K562 (cell line): ENCODE results near the gene ZBTB7A. TPM values are rescaled to one million over a fixed set of nuclear protein-coding genes. Genes with fewer than 3 reads are reported as not detected.

Source experiments
- BHLHE40 ChIP-seq: IDR thresholded peaks from 2 replicates; pipeline ENCODE4 v1.6.1; 2011; ENCODE audit warnings: low read length, improper control_type of control experiment
- CREB5 ChIP-seq: fragments of 250-450 bp; sonication (Bioruptor Pico); IDR thresholded peaks from 2 replicates; pipeline ENCODE4 v1.5.0; 2020; ENCODE audit warnings: mild to moderate bottlenecking
- DACH1 ChIP-seq: fragments of 450-650 bp; IDR thresholded peaks from 2 replicates; pipeline ENCODE4 v1.6.1; 2018; ENCODE audit not compliant: partially characterized antibody
- DPF2 ChIP-seq: fragments of 450-650 bp; IDR thresholded peaks from 2 replicates; pipeline ENCODE4 v1.6.1; 2016
- E2F6 ChIP-seq, 2 experiments: IDR thresholded peaks; 2 replicates each; pipeline ENCODE4 v1.6.1; 2011; ENCODE audit warnings: borderline replicate concordance in 1 of 2, control low read depth in 1 of 2, low read depth in 1 of 2, low read length in 1 of 2, mild to moderate bottlenecking in 1 of 2, mixed read lengths in 1 of 2, moderate library complexity in 1 of 2; ENCODE audit not compliant: insufficient read depth in 1 of 2, insufficient read length in 1 of 2, poor library complexity in 1 of 2, severe bottlenecking in 1 of 2; ENCODE audit errors: extremely low read depth in 1 of 2
- FOXA1 ChIP-seq: fragments of 450-650 bp; IDR thresholded peaks from 2 replicates; pipeline ENCODE4 v1.6.1; 2016; ENCODE audit warnings: mild to moderate bottlenecking, borderline replicate concordance
- HNRNPK ChIP-seq: fragments of 200-400 bp; formaldehyde crosslinking; IDR thresholded peaks from one replicate; pipeline ENCODE4 v1.6.1; 2018; ENCODE audit warnings: mild to moderate bottlenecking, low read depth, low read length; ENCODE audit not compliant: poor library complexity, severe bottlenecking
- KLF6 ChIP-seq: fragments of 250-450 bp; sonication (Bioruptor Pico); IDR thresholded peaks from 2 replicates; pipeline ENCODE4 v1.4.0; 2020; ENCODE audit warnings: mild to moderate bottlenecking, moderate library complexity, borderline replicate concordance
- NFYB ChIP-seq: IDR thresholded peaks from 2 replicates; pipeline ENCODE4 v1.6.1; 2011; ENCODE audit warnings: mild to moderate bottlenecking, moderate library complexity; ENCODE audit not compliant: insufficient read length; ENCODE audit errors: extremely low read depth
- PRDM10 ChIP-seq: fragments of 450-650 bp; IDR thresholded peaks from 2 replicates; pipeline ENCODE4 v1.6.1; 2018; ENCODE audit not compliant: partially characterized antibody
- RB1 ChIP-seq: fragments of 450-650 bp; IDR thresholded peaks from 2 replicates; pipeline ENCODE4 v1.6.1; 2017; ENCODE audit warnings: low read depth, mild to moderate bottlenecking
- TBP ChIP-seq: optimal IDR thresholded peaks from 2 replicates; pipeline ENCODE3; 2011; ENCODE audit warnings: low read depth, low read length, improper control_type of control experiment
- THAP12 ChIP-seq: fragments of 250-450 bp; sonication (Bioruptor Pico); IDR thresholded peaks from 2 replicates; pipeline ENCODE4 v1.9.0; 2021; ENCODE audit warnings: mild to moderate bottlenecking, inconsistent platforms
- THAP7 ChIP-seq: fragments of 250-450 bp; sonication (Bioruptor Pico); IDR thresholded peaks from 2 replicates; pipeline ENCODE4 v1.5.0; 2021
- ZEB2 ChIP-seq: fragments of 450-650 bp; IDR thresholded peaks from 2 replicates; pipeline ENCODE4 v1.6.1; 2016
- ZNF583 ChIP-seq: fragments of 250-450 bp; sonication (Bioruptor Pico); IDR thresholded peaks from 2 replicates; pipeline ENCODE4 v1.4.0; 2020
- ZNF644 ChIP-seq: fragments of 200-800 bp; sonication (Bioruptor generic); IDR thresholded peaks from 2 replicates; pipeline ENCODE4 v1.6.1; 2016; ENCODE audit warnings: low read depth, missing genetic modification characterization, missing compliant biosample characterization
- ZNF717 ChIP-seq: fragments of 250-450 bp; sonication (Bioruptor Pico); IDR thresholded peaks from 2 replicates; pipeline ENCODE4 v1.5.0; 2021
- polyA plus RNA-seq, 8 experiments: library from polyadenylated mRNA; depleted of rRNA in 4 of 8; stranded (reverse) in 5 of 8; unstranded in 3 of 8; fragments of >200 nt; fragmentation: Nextera tagmentation in 2 of 8; fragmentation: Illumina TruSeq in 1 of 8; extraction: Ambion mirVana in 2 of 8; extraction: Trizol in 1 of 8; gene quantifications; 2 replicates each; pipeline versions ENCODE4 v1.2.1 to v1.2.3, GENCODE V29; 2011 to 2014; ENCODE audit warnings: inconsistent platforms in 1 of 8, missing spikeins in 1 of 8
- total RNA-seq, 7 experiments: library from RNA; depleted of rRNA in 6 of 7; stranded (reverse); fragments of >200 nt in 6 of 7; fragmentation: Illumina TruSeq in 2 of 7; extraction: Trizol in 2 of 7; gene quantifications; 2 replicates each; pipeline versions ENCODE4 v1.2.1 to v1.2.3, GENCODE V29; 2011 to 2021; ENCODE audit warnings: low replicate concordance in 1 of 7

Gene ZBTB7A
- total and polyA plus RNA-seq, 9 of the 15 experiments (the other 6 are each of a cell fraction or from before 2014, with no cell fraction given), result 0.11 to 34.0 (median 4.6) TPM

GRCh38 chr19:4007021-4007835 lies 59.5 kb downstream of the ZBTB7A start, which contains the start of gene PIAS4 (continued):
- no peak for TF ChIP-seq FOXA1
- TF ChIP-seq ZNF717 (CRISPR knock-in tag), result no peak
- peak; percentile 85 for TF ChIP-seq RB1
- no peak for TF ChIP-seq CREB5 (CRISPR knock-in tag)
- TF ChIP-seq KLF6 (CRISPR knock-in tag), result no peak
- TF ChIP-seq THAP7, result peak; percentile 85
- TF ChIP-seq DACH1, result peak; percentile 38
- peak; percentile 47 to 84 for TF ChIP-seq E2F6 (IDR thresholded peaks at IDR 0.05; ENCODE audit: borderline replicate concordance in 1 of 2, extremely low read depth in 1 of 2, insufficient read depth in 1 of 2, insufficient read length in 1 of 2, low read depth in 1 of 2, low read length in 1 of 2, poor library complexity in 1 of 2, severe bottlenecking in 1 of 2)
- peak; percentile 47; the same call in 1 of the 2 replicates for TF ChIP-seq THAP12 (CRISPR knock-in tag)
- peak; percentile 34; the same call in 1 of the 2 replicates for TF ChIP-seq ZEB2
- no peak for TF ChIP-seq DPF2
- no peak for TF ChIP-seq ZNF644 (tag)
- TF ChIP-seq TBP, result peak; percentile 74
- peak; percentile 88 for TF ChIP-seq PRDM10
- no peak for TF ChIP-seq NFYB
- TF ChIP-seq BHLHE40, result peak; percentile 96
- TF ChIP-seq HNRNPK, result peak; percentile 63
- TF ChIP-seq ZNF583 (CRISPR knock-in tag), result 0 out of 2 replicates have a peak, but pooled peaks have one; percentile 33
